GM13977 (cell line): ENCODE data around the gene TBC1D22A.
A peak's percentile ranks its signal among the peaks of the same experiment; 100 is the strongest.

Experiments used
- DNase-seq: peaks from one replicate; pipeline ENCODE4 v3.0.0; 2012; ENCODE audit warnings: low spot score
- in situ Hi-C: fragments of 300-500 bp; cut with MboI; formaldehyde crosslinking; loops from one replicate; pipeline ENCODE4 v1.12.0; 2022; ENCODE audit warnings: low sequenced_read_pairs, low pct_unique_long_range_greater_than_20kb, mixed read lengths, inconsistent platforms; ENCODE audit not compliant: unreplicated experiment
- TF ChIP-seq, protein P1 (sequence below): IDR thresholded peaks from 2 replicates; pipeline ENCODE4 v1.5.1; 2012; ENCODE audit warnings: mild to moderate bottlenecking, control low read depth; ENCODE audit not compliant: insufficient read depth; ENCODE audit errors: extremely low read depth, missing control alignments

Gene TBC1D22A

DNA sequence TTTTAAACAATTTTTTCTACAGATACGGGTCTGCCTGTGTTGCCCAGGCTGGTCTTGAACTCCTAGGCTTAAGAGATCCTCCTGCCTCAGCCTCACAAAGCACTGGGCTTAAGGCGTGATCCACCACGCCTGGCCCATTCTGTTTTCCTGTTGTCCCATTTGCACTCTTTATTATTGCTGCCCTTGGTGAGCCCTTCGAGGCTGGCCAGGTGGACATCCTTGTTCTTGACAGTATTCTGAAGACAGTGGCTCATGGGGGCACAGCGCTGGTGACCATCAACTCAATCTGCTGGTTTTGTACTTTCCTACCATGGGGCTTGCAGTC, 35.6 kb downstream of the TBC1D22A start:
- TF ChIP-seq, protein P1, sequence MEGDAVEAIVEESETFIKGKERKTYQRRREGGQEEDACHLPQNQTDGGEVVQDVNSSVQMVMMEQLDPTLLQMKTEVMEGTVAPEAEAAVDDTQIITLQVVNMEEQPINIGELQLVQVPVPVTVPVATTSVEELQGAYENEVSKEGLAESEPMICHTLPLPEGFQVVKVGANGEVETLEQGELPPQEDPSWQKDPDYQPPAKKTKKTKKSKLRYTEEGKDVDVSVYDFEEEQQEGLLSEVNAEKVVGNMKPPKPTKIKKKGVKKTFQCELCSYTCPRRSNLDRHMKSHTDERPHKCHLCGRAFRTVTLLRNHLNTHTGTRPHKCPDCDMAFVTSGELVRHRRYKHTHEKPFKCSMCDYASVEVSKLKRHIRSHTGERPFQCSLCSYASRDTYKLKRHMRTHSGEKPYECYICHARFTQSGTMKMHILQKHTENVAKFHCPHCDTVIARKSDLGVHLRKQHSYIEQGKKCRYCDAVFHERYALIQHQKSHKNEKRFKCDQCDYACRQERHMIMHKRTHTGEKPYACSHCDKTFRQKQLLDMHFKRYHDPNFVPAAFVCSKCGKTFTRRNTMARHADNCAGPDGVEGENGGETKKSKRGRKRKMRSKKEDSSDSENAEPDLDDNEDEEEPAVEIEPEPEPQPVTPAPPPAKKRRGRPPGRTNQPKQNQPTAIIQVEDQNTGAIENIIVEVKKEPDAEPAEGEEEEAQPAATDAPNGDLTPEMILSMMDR = no peak
- in situ Hi-C loops = no loop called here
- DNase-seq = no peak

DNA sequence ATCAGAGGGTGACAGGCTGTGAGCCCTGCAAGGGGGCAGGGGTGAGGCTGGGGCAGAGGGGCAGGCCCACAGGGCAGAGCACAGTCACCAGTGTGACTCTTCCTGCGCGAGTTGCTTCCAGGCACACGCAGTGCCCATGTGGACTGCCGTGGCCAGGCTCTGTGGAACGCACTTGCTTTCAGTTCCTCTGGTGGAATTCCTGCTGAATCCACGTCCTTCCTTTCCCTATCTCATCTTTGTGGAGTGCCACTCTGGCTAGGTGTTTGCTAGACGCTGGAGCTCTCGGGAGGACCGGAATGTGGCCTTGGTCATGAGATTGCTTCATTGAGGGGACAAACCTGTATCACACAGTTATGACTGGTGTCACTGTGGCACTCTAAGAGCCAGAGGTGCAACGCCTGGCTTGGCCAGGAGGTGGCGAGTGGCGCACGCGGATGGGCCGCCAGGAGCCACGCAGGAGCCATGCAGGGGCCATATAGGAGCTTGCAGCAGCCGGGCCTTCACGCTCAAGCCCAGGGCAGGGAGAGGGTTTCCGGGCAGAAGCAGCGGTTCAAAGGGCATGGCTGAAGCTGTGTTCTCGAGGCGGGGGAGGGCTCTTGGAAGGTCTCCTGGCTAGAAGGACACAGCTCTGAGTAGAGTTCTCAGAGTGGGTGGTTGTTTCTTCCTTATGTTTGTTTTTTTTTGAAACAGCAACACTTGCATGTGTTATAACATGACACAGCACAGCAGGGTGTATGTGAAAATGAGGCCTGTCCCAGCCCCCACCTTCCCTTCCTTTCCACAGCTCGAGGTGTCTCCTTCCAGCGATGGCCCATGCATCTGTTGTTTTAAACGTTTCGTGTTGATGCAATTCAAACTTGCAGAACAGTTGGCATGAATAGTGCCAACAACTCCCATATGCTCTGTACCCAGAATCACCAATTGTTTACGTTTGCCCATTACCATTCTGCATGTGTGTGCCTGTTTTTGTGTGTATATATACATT, 36.2 kb downstream of the TBC1D22A start:
- DNase-seq = peak; percentile 84
- TF ChIP-seq, protein P1 = peak; percentile 98
- in situ Hi-C loops = no loop called here

DNA sequence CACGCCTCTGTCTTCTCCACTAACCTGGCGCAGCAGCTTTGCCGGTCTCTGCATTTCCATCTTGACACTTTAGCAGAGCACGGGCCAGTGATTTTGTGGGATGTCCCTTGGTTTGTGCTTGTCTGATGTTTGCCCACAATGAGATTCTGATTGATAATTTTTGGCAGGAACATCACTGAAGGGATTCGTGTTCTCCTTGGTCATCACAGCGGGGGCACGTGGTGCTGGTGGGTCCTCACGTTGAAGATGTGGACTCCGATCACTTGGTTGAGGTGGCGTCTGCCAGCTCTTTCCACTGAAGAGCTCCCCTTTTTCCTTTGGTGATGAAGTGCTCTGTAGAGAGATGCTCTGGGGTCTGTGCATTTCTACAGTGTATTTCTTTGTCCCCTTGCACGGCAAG, 37.2 kb downstream of the TBC1D22A start:
- in situ Hi-C loops = no loop called here
- DNase-seq = no peak
- TF ChIP-seq, protein P1 = no peak

DNA sequence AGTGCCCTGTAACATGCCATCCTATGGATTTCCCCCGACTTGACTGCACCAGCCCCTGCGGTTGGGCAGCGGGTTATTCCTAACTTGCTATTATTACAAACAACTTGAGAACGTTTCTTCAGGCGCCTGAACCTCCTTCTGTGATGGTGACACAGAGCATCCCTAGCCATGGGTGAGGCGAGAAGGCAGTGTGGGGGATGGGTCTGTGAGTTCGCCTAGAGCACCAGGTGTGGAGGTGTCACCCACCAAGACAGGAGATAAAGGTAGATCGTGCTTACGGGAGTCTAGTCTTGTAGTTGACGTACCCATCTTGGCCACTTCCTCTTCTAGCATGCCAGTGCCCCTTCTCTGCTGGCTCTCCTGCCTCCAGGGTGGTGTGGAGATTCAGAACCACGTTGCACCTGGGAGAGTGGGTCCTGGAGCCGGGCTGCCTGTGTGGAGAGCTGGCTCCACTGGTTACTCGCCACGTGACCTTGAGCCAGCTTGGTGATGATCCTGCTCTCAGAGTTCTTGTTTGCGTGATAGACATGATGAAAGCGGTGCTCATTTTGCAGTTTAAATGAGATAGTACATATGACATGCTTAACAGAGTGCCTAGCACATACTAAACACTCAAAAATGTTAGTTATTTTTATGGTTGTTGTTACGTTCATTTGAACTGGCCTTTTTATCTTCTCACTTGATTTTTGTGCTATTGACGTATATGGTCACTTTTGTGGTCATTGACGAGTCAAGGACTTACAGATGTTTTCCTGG, 37.8 kb downstream of the TBC1D22A start:
- in situ Hi-C loops = no loop called here
- TF ChIP-seq, protein P1 = no peak
- no peak for DNase-seq

DNA sequence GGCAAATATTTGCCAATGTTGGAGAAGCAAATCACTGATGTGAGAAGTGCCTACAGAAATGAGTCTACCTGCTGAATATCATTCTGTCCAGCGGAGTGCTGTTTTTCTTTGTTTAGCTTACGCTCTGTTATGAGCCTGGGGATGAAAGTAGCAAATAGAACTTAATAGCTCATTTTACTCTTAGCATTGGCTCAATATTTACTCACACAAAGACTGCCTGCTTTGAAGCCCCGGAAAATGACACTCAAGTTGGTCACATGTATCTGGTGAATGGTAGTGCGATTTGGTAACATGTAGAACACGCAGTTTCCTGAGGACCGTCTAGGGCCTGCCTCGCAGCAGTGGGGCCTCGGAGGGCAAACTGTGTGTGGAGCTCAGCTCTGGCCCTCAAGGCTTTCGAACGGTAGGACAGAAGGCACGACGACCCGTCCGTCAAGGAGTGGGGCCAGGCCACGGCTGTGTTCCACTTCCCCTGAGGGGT, 38.9 kb downstream of the TBC1D22A start:
- no peak for DNase-seq
- TF ChIP-seq, protein P1 = no peak
- in situ Hi-C loops = no loop called here

DNA sequence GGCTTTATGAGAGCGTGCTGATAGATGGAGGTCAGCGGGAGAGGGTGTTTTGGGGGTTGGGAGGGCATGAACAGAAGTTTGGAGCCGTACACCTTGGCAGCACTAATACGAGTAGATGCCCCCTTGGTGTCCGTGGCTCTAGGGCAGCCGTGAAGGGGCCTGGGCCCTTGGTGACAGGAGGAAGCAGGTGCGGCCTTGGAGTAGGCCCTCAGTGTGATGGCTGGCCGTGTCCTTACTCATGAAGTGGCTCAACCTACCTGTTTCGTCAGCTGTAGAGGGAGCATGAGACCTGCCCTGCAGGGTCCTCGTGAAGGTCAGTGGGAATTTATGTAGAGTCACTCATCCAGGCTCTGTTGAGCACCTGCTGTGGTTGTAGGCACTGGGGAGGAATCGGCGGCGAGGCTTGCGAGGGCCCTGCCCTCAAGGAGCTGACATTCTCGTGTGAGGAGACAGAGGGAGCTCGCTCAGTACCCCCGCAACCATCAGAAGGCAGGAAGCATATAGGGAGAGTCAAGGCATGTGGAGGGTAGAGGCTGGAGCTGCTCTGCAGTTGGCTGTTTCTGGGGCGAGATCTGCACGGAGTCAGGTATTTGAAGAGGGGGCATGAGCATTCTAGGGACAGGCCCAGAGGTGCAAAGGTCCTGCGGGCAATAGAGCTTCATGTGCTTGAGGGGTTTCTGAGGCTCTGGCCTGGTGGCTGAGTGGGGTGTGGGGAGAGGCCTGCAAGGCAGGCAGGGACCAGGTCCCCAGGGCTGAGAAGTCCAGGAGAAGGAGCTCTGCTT, 39.6 kb downstream of the TBC1D22A start:
- TF ChIP-seq, protein P1 = no peak
- in situ Hi-C loops = no loop called here

More for the DNA sequence above, 39.6 kb downstream of the TBC1D22A start:
- DNase-seq = no peak
